Smooth muscle cell (in vitro differentiated cells): ENCODE data around the gene LCN1. TPM values are rescaled to one million over a fixed set of nuclear protein-coding genes. Genes with fewer than 3 reads are reported as not detected.
"Not testable (repeated sequence)": the region's sequence is repeated elsewhere in the genome, so short reads cannot be mapped to it uniquely, and the experiment has no call there.

ENCODE experiments used
- DNase-seq: peaks from one replicate; lab custom pipeline; 2025; ENCODE audit not compliant: unreplicated experiment; lab: John Stamatoyannopoulos, UW
- H2AFZ ChIP-seq: fragments of 200-600 bp; sonication (generic); 2 replicates; pipeline ENCODE4 v1.6.0; 2016; ENCODE audit warnings: antibody characterized with exemption, low read depth, mild to moderate bottlenecking
- H3F3A ChIP-seq: fragments of 200-600 bp; sonication (generic); 2 replicates; pipeline ENCODE4 v1.6.0; 2017; ENCODE audit warnings: antibody characterized with exemption, low read depth
- H3K27ac ChIP-seq: fragments of 200-600 bp; sonication (generic); 2 replicates; pipeline ENCODE4 v1.5.1; 2016; ENCODE audit warnings: low read depth, mild to moderate bottlenecking
- H3K27me3 ChIP-seq: fragments of 200-600 bp; sonication (generic); 2 replicates; pipeline ENCODE4 v1.6.1; 2016; ENCODE audit warnings: low read depth, mild to moderate bottlenecking
- H3K36me3 ChIP-seq: fragments of 200-600 bp; sonication (generic); 2 replicates; pipeline ENCODE4 v1.5.1; 2016; ENCODE audit warnings: low read depth
- H3K4me1 ChIP-seq: fragments of 200-600 bp; sonication (generic); 2 replicates; pipeline ENCODE4 v1.5.1; 2016; ENCODE audit warnings: low read depth
- H3K4me2 ChIP-seq: fragments of 200-600 bp; sonication (generic); 2 replicates; pipeline ENCODE4 v1.6.0; 2016; ENCODE audit warnings: mild to moderate bottlenecking
- H3K4me3 ChIP-seq: fragments of 200-600 bp; sonication (generic); 2 replicates; pipeline ENCODE4 v1.5.1; 2016; ENCODE audit warnings: mild to moderate bottlenecking
- H3K79me2 ChIP-seq: fragments of 200-600 bp; sonication (generic); 2 replicates; pipeline ENCODE4 v1.6.0; 2016; ENCODE audit warnings: low read depth, mild to moderate bottlenecking
- H3K9ac ChIP-seq: fragments of 200-600 bp; sonication (generic); 2 replicates; pipeline ENCODE4 v1.6.0; 2016; ENCODE audit warnings: low read depth
- H3K9me3 ChIP-seq: fragments of 200-600 bp; sonication (generic); replicated peaks from 2 replicates; pipeline ENCODE4 v1.5.1; 2016; ENCODE audit warnings: low read depth
- H4K20me1 ChIP-seq: fragments of 200-600 bp; sonication (generic); 2 replicates; pipeline ENCODE4 v1.6.0; 2016; ENCODE audit warnings: low read depth
- WGBS: methylation state at CpG from one replicate; pipeline ENCODE4 v1.1.7; 2016; ENCODE audit warnings: low lambda C conversion rate; 5-methylcytosine and 5-hydroxymethylcytosine counted together
- polyA plus RNA-seq: library from polyadenylated mRNA; unstranded; fragments of >200 nt; fragmentation: Nextera tagmentation; extraction: Ambion mirVana; gene quantifications from 2 replicates; pipeline ENCODE4 v1.2.1, GENCODE V29; 2016
- total RNA-seq: library from RNA; depleted of rRNA; stranded (reverse); fragments of >200 nt; gene quantifications from 2 replicates; pipeline ENCODE4 v1.2.3, GENCODE V29; 2014
- TF ChIP-seq, protein P1 (sequence below): fragments of 200-600 bp; sonication (generic); IDR thresholded peaks from 2 replicates; pipeline ENCODE4 v1.5.1; 2017; ENCODE audit warnings: borderline replicate concordance, mild to moderate bottlenecking, antibody characterized with exemption; ENCODE audit not compliant: insufficient read depth, poor library complexity, severe bottlenecking

Gene LCN1
- total and polyA plus RNA-seq, 2 experiments from 2014 or later: 0.85 to 5.6 TPM

DNA sequence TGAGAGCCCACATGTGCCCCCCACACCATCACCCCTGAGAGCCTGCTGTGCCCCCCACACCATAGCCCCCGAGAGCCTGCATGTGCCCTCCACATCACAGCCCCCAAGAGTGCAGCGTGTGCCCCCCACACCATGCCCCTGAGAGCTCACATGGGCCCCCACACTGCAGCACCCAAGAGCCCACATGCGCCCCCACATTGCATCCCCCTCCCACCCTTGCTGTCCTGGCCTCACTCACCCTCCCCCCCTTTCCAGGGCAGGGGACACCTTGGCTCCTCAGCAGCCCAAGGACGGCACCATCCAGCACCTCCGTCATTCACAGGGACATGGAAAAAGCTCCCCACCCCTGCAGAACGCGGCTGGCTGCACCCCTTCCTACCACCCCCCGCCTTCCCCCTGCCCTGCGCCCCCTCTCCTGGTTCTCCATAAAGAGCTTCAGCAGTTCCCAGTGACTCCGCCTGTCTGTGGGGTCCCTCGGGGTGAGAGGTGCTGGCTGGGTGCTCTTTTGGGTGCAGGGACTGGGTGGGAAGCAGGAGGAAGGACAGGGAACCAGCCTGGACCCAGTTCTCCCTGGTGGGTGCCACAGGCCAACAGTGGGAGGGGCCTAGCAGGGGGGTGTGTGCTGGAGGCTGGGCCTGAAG lies 5.0 kb downstream of the LCN1 start:
- Histone ChIP-seq H3K79me2 (no peaks in the 10 kb centered on the region), H3K9me3 (no peaks in the 10 kb centered on the region), H3K4me3 (no peak overlapping the region), H3K27me3 (no peaks in the 10 kb centered on the region), H3K4me2 (no peak overlapping the region), H3K4me1 (no peaks in the 10 kb centered on the region), H4K20me1 (no peaks in the 10 kb centered on the region), H3K9ac (no peak overlapping the region), H2AFZ (no peak overlapping the region), H3K27ac (no peak overlapping the region), H3F3A (peaks cover 7% of the 10 kb centered on the region), H3K36me3 (no peaks in the 10 kb centered on the region)
- TF ChIP-seq, protein P1, sequence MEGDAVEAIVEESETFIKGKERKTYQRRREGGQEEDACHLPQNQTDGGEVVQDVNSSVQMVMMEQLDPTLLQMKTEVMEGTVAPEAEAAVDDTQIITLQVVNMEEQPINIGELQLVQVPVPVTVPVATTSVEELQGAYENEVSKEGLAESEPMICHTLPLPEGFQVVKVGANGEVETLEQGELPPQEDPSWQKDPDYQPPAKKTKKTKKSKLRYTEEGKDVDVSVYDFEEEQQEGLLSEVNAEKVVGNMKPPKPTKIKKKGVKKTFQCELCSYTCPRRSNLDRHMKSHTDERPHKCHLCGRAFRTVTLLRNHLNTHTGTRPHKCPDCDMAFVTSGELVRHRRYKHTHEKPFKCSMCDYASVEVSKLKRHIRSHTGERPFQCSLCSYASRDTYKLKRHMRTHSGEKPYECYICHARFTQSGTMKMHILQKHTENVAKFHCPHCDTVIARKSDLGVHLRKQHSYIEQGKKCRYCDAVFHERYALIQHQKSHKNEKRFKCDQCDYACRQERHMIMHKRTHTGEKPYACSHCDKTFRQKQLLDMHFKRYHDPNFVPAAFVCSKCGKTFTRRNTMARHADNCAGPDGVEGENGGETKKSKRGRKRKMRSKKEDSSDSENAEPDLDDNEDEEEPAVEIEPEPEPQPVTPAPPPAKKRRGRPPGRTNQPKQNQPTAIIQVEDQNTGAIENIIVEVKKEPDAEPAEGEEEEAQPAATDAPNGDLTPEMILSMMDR: no peak
- WGBS: 94% methylated on average over 11 of the region's 11 CpGs
- DNase-seq: no peak

DNA sequence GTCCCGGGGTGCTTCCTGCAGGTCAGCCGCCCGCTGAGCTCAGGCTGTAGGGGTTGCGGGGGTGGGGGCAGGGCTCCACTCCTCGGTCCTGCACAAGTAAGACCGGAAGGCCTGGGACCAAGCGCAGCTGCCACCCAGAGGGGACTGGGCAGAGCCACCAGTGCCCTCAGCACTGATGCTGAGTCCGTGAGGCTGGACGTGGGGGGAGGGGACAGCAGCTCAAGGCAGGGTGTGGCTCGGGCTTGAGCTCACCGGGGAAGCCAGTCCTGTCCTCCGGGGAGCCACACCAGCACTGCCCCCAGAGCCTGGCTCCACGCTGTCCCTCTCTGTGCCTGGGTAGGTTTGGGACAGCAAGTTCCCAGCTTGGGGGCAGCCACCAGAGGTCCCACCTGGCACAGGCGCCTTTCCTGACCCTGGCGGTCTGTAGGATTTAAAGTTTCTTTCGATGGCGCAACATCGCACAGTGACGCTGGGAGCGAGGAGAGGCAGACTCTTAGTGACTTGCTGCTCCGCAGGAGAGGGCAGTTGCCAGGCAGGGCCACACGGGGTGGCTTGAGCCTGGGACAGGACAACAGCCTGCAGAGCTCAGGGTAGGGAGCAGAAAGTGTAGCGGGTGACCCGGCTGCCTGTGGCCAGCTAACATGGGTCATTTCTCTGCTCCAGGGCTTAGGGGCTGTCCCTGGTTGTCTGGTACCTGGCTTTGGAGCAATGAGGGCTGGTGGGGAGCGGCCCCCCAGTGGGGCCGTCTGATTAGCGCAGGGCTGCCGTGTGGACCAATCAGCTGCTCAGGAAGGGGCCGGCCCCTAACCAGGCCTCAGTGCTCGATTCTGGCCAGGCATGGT lies 5.7 kb downstream of the LCN1 start:
- H3K4me1 ChIP-seq: no peaks in the 10 kb centered on the region
- H4K20me1 ChIP-seq: no peaks in the 10 kb centered on the region
- no peak for DNase-seq
- no peaks in the 10 kb centered on the region for H3K9me3 ChIP-seq
- no peak overlapping the region for H2AFZ ChIP-seq
- H3F3A ChIP-seq: peaks cover 7% of the 10 kb centered on the region
- H3K4me3 ChIP-seq: no peak overlapping the region
- H3K27me3 ChIP-seq: no peaks in the 10 kb centered on the region
- no peaks in the 10 kb centered on the region for H3K36me3 ChIP-seq
- no peak overlapping the region for H3K9ac ChIP-seq
- H3K27ac ChIP-seq: no peak overlapping the region
- TF ChIP-seq, protein P1: no peak
- no peak overlapping the region for H3K4me2 ChIP-seq
- WGBS: 77% methylated on average over 27 of the region's 30 CpGs
- no peaks in the 10 kb centered on the region for H3K79me2 ChIP-seq

DNA sequence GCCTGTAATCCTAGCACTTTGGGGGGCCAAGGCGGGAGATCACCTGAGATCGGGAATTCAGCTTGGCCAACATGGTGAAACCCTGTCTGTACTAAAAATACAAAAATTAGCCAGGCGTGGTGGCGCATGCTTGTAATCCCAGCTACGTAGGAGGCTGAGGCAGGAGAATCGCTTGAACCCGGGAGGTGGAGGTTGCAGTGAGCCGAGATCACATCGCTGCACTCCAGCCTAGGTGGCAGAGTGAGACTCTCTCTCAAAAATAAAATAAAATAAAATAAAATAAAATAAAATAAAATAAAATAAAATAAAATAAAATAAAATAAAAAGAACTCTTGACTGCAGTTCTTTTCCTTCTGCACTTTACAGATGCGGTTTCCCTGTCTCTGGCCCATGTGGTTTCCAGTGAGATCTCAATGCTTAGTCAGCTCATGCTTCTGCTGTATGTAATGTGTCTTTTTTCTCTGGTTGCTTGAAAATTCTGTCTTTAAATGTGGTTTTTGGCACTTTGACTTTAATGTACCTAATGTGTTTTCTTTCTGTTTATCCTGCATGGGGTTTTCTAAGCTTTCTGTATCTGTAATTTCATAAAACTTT lies 7.7 kb downstream of the LCN1 start:
- not testable (repeated sequence) for H3K36me3 ChIP-seq, H3K9ac ChIP-seq, H3K9me3 ChIP-seq, H3F3A ChIP-seq, H3K4me2 ChIP-seq, H4K20me1 ChIP-seq, H2AFZ ChIP-seq, H3K79me2 ChIP-seq, H3K4me1 ChIP-seq, H3K27me3 ChIP-seq, H3K4me3 ChIP-seq, DNase-seq
- WGBS: 76% methylated on average over 10 of the region's 10 CpGs
- H3K27ac ChIP-seq: peak overlapping the region; percentile 68

DNA sequence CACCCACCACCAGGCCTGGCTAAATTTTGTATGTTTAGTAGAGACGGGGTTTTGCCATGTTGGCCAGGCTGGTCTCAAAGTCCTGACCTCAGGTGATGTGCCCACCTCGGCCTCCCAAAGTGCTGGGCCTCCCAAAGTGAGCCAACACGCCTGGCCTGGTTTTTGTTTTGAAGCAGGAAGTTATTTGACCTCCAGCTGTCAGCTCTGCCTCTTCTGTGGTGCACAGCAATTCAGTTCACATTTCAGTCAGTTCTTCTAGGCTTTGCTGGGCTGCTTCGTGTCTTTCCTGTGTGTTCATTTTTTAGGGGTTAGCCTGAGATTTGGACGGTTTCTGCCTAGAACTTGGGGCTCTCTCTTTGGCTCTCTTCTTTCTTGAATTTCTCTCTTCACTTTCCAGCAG lies 8.9 kb downstream of the LCN1 start:
- 84% methylated on average over 5 of the region's 5 CpGs for WGBS
- Histone ChIP-seq H3K4me3 (no peak overlapping the region), H3K4me1 (no peaks in the 10 kb centered on the region), H3K9me3 (no peaks in the 10 kb centered on the region), H3K36me3 (no peaks in the 10 kb centered on the region), H3K27me3 (no peaks in the 10 kb centered on the region), H3K9ac (no peak overlapping the region), H4K20me1 (no peaks in the 10 kb centered on the region), H3K79me2 (no peaks in the 10 kb centered on the region), H3K27ac (no peak overlapping the region), H3F3A (peaks cover 7% of the 10 kb centered on the region), H3K4me2 (no peak overlapping the region), H2AFZ (no peak overlapping the region)
- DNase-seq: no peak
- TF ChIP-seq, protein P1: no peak
